ENCODE results near the gene ZDHHC19. TPM values are rescaled to one million over a fixed set of nuclear protein-coding genes. Genes with fewer than 3 reads are reported as not detected.

Gene ZDHHC19
- total RNA-seq, 1 experiment from 2014 or later, result not detected

GRCh38 chr3:196164576-196164975 lies 46.6 kb downstream of the ZDHHC19 start:
- DNase-seq (ENCODE audit: unreplicated experiment), result no peak
- POLR2A ChIA-PET, result no interaction called here
- no peaks in the 10 kb centered on the region for H3K36me3 Mint-ChIP-seq (ENCODE audit: insufficient read depth, unreplicated experiment)
- H3K4me3 Mint-ChIP-seq (ENCODE audit: unreplicated experiment), result no peak overlapping the region
- CTCF ChIA-PET, result no interaction called here
- no TSS peak for BruUV-seq (replicated peaks)
- H3K27me3 Mint-ChIP-seq (ENCODE audit: insufficient read depth, unreplicated experiment), result no peaks in the 10 kb centered on the region
- no peak for TF ChIP-seq CTCF (IDR thresholded peaks at IDR 0.05; ENCODE audit: unreplicated experiment)
- no peaks in the 10 kb centered on the region for H3K9me3 Mint-ChIP-seq (ENCODE audit: unreplicated experiment)
- intact Hi-C loops (cut with micrococcal nuclease), result no loop called here
- peaks cover 6% of the 10 kb centered on the region for H3K4me1 Mint-ChIP-seq (ENCODE audit: insufficient read depth, unreplicated experiment)
- no peak overlapping the region for H3K27ac Mint-ChIP-seq (ENCODE audit: low read depth, unreplicated experiment)

GRCh38 chr3:196163666-196164493 lies 47.3 kb downstream of the ZDHHC19 start:
- H3K27me3 Mint-ChIP-seq (ENCODE audit: insufficient read depth, unreplicated experiment), result no peaks in the 10 kb centered on the region
- TF ChIP-seq CTCF (IDR thresholded peaks at IDR 0.05; ENCODE audit: unreplicated experiment), result no peak
- intact Hi-C loops (cut with micrococcal nuclease), result no loop called here
- peak; percentile 76 for DNase-seq (ENCODE audit: unreplicated experiment)
- no peaks in the 10 kb centered on the region for H3K36me3 Mint-ChIP-seq (ENCODE audit: insufficient read depth, unreplicated experiment)
- H3K27ac Mint-ChIP-seq (ENCODE audit: low read depth, unreplicated experiment), result no peak overlapping the region
- no TSS peak for BruUV-seq (replicated peaks)
- H3K9me3 Mint-ChIP-seq (ENCODE audit: unreplicated experiment), result no peaks in the 10 kb centered on the region
- CTCF ChIA-PET, result no interaction called here
- POLR2A ChIA-PET, result no interaction called here
- no peak overlapping the region for H3K4me3 Mint-ChIP-seq (ENCODE audit: unreplicated experiment)
- peaks cover 6% of the 10 kb centered on the region for H3K4me1 Mint-ChIP-seq (ENCODE audit: insufficient read depth, unreplicated experiment)

GRCh38 chr3:196163212-196163611 lies 48.0 kb downstream of the ZDHHC19 start:
- Mint-ChIP-seq H3K36me3 (ENCODE audit: insufficient read depth, unreplicated experiment) (no peaks in the 10 kb centered on the region), H3K4me3 (ENCODE audit: unreplicated experiment) (no peak overlapping the region), H3K9me3 (ENCODE audit: unreplicated experiment) (no peaks in the 10 kb centered on the region), H3K27ac (ENCODE audit: low read depth, unreplicated experiment) (no peak overlapping the region), H3K4me1 (ENCODE audit: insufficient read depth, unreplicated experiment) (peaks cover 6% of the 10 kb centered on the region), H3K27me3 (ENCODE audit: insufficient read depth, unreplicated experiment) (no peaks in the 10 kb centered on the region)
- no peak for DNase-seq (ENCODE audit: unreplicated experiment)
- ChIA-PET POLR2A (no interaction called here), CTCF (no interaction called here)
- no peak for TF ChIP-seq CTCF (IDR thresholded peaks at IDR 0.05; ENCODE audit: unreplicated experiment)
- intact Hi-C loops (cut with micrococcal nuclease), result no loop called here
- no TSS peak for BruUV-seq (replicated peaks)

GRCh38 chr3:196162679-196163078 lies 48.5 kb downstream of the ZDHHC19 start:
- no TSS peak for BruUV-seq (replicated peaks)
- TF ChIP-seq CTCF (IDR thresholded peaks at IDR 0.05; ENCODE audit: unreplicated experiment), result no peak
- Mint-ChIP-seq H3K4me3 (ENCODE audit: unreplicated experiment) (no peak overlapping the region), H3K36me3 (ENCODE audit: insufficient read depth, unreplicated experiment) (no peaks in the 10 kb centered on the region), H3K9me3 (ENCODE audit: unreplicated experiment) (no peaks in the 10 kb centered on the region), H3K27me3 (ENCODE audit: insufficient read depth, unreplicated experiment) (no peaks in the 10 kb centered on the region), H3K4me1 (ENCODE audit: insufficient read depth, unreplicated experiment) (peaks cover 6% of the 10 kb centered on the region), H3K27ac (ENCODE audit: low read depth, unreplicated experiment) (no peak overlapping the region)
- DNase-seq (ENCODE audit: unreplicated experiment), result no peak
- intact Hi-C loops (cut with micrococcal nuclease), result no loop called here
- CTCF ChIA-PET, result no interaction called here
- POLR2A ChIA-PET, result no interaction called here
